HCT116 (cell line): ENCODE measurements around the gene SMIM26. TPM values are rescaled to one million over a fixed set of nuclear protein-coding genes. Genes with fewer than 3 reads are reported as not detected.

Source experiments
- ATAC-seq: fragments of 200-7000 bp; cut with Tn5 transposase; 2 replicates; pipeline ENCODE4 v1.9.1; 2020; ENCODE audit warnings: mild to moderate bottlenecking, moderate library complexity
- BruUV-seq: library from RNA; stranded (reverse); fragments of 400-500 nt; replicated peaks from 2 replicates; lab custom pipeline; 2021; lab: Mats Ljungman, UMichigan
- CTCF ChIA-PET: fragments of 300-600 bp; sonication (Branson Sonifier 250); formaldehyde crosslinking; loops from one replicate; lab custom pipeline; 2021; ENCODE audit warnings: antibody characterized with exemption; lab: Charles Lee
- POLR2A ChIA-PET: fragments of 300-600, 350-600 bp; sonication (Branson Sonifier 250); formaldehyde crosslinking; loops from one replicate; lab custom pipeline; 2021; ENCODE audit warnings: antibody characterized with exemption; lab: Charles Lee
- RAD21 ChIA-PET, 2 experiments: fragments of 300-600 bp; sonication (Branson Sonifier 250); formaldehyde crosslinking; loops; one replicate each; lab custom pipeline; 2023; ENCODE audit warnings: low total read pairs in 2 of 2; ENCODE audit not compliant: uncharacterized antibody in 2 of 2, unreplicated experiment in 2 of 2, low non-redundant PET in 1 of 2; lab: Charles Lee
- DNase-seq: peaks from one replicate; pipeline ENCODE4 v3.0.0-alpha.2; 2010; ENCODE audit warnings: low read depth, low spot score
- H2AFZ ChIP-seq: fragments of 200-600 bp; shearing (Covaris generic), sonication (generic); 2 replicates; pipeline ENCODE4 v1.6.1; 2017; ENCODE audit warnings: low read depth, mixed run types, mixed read lengths, antibody characterized with exemption, low read length; ENCODE audit not compliant: poor library complexity, severe bottlenecking
- H3K27ac ChIP-seq: 2 replicates; pipeline ENCODE4 v1.5.1; 2012; ENCODE audit warnings: low read depth, low read length
- H3K27me3 ChIP-seq: fragments of 200-600 bp; sonication (generic); 2 replicates; pipeline ENCODE4 v1.6.1; 2016; ENCODE audit warnings: mixed run types, low read length, mixed read lengths; ENCODE audit not compliant: insufficient read depth
- H3K36me3 ChIP-seq, 2 experiments: fragments of 200-500 bp in 1 of 2; fragments of 200-600 bp in 1 of 2; sonication (Bioruptor generic) in 1 of 2; sonication (generic) in 1 of 2; 2 replicates each; pipeline versions ENCODE4 v1.5.1 to v1.6.1; 2014 to 2016; ENCODE audit warnings: low read length in 2 of 2, inconsistent platforms in 1 of 2, mixed read lengths in 1 of 2, mixed run types in 1 of 2; ENCODE audit not compliant: insufficient read depth in 2 of 2, control insufficient read depth in 1 of 2
- H3K4me1 ChIP-seq, 2 experiments: fragments of 200-600 bp in 1 of 2; sonication (generic) in 1 of 2; 2 replicates each; pipeline versions ENCODE4 v1.5.1 to v1.6.1; 2012 to 2017; ENCODE audit warnings: low read length in 2 of 2, inconsistent platforms in 1 of 2, mild to moderate bottlenecking in 1 of 2, mixed read lengths in 1 of 2, mixed run types in 1 of 2, moderate library complexity in 1 of 2; ENCODE audit not compliant: insufficient read depth in 2 of 2, control insufficient read depth in 1 of 2
- H3K4me2 ChIP-seq: fragments of 200-600 bp; sonication (generic); 2 replicates; pipeline ENCODE4 v1.6.1; 2017; ENCODE audit warnings: mixed run types, low read length, mixed read lengths
- H3K4me3 ChIP-seq, 2 experiments: fragments of 200-600 bp in 1 of 2; sonication (generic) in 1 of 2; replicated peaks in 1 of 2; 2 replicates each; pipeline ENCODE4 v1.5.1; 2011 to 2016; ENCODE audit warnings: low read length in 2 of 2, control low read depth in 1 of 2, low read depth in 1 of 2, mild to moderate bottlenecking in 1 of 2, mixed read lengths in 1 of 2, mixed run types in 1 of 2
- H3K79me2 ChIP-seq: fragments of 200-600 bp; sonication (generic); 2 replicates; pipeline ENCODE4 v1.6.1; 2017; ENCODE audit warnings: mild to moderate bottlenecking, mixed run types, low read length, moderate library complexity, mixed read lengths; ENCODE audit not compliant: insufficient read depth
- H3K9ac ChIP-seq: fragments of 200-600 bp; sonication (generic); 2 replicates; pipeline ENCODE4 v1.6.1; 2016; ENCODE audit warnings: low read length, mixed read lengths
- H3K9me2 ChIP-seq: fragments of 200-600 bp; sonication (generic), shearing (Covaris generic); 2 replicates; pipeline ENCODE4 v1.6.1; 2017; ENCODE audit warnings: mixed run types, mild to moderate bottlenecking, moderate library complexity; ENCODE audit not compliant: insufficient read depth
- H3K9me3 ChIP-seq, 2 experiments: fragments of 200-500 bp in 1 of 2; fragments of 200-600 bp in 1 of 2; sonication (Bioruptor generic) in 1 of 2; sonication (generic) in 1 of 2; 2 replicates each; pipeline ENCODE4 v1.6.1; 2014 to 2017; ENCODE audit warnings: low read length in 2 of 2, mixed read lengths in 2 of 2, inconsistent platforms in 1 of 2, low read depth in 1 of 2, mild to moderate bottlenecking in 1 of 2, mixed run types in 1 of 2, moderate library complexity in 1 of 2; ENCODE audit not compliant: control insufficient read depth in 1 of 2, insufficient read depth in 1 of 2
- H4K20me1 ChIP-seq: fragments of 200-600 bp; sonication (generic), shearing (Covaris generic); 2 replicates; pipeline ENCODE4 v1.6.1; 2017; ENCODE audit warnings: mixed run types, mild to moderate bottlenecking, moderate library complexity; ENCODE audit not compliant: insufficient read depth
- CBX3 ChIP-seq: IDR thresholded peaks from 2 replicates; pipeline ENCODE4 v1.6.1; 2012; ENCODE audit warnings: low read depth
- CEBPB ChIP-seq: IDR thresholded peaks from 2 replicates; pipeline ENCODE4 v1.6.1; 2012; ENCODE audit warnings: low read depth
- ELF1 ChIP-seq: IDR thresholded peaks from 2 replicates; pipeline ENCODE4 v1.6.1; 2012; ENCODE audit warnings: low read depth, borderline replicate concordance
- FOSL1 ChIP-seq: IDR thresholded peaks from 2 replicates; pipeline ENCODE4 v1.6.1; 2012; ENCODE audit warnings: low read depth
- JUND ChIP-seq: IDR thresholded peaks from 2 replicates; pipeline ENCODE4 v1.6.1; 2012
- POLR2AphosphoS5 ChIP-seq: IDR thresholded peaks from 2 replicates; pipeline ENCODE4 v1.6.1; 2011; ENCODE audit warnings: mild to moderate bottlenecking, low read depth, low read length, moderate library complexity
- SP1 ChIP-seq: IDR thresholded peaks from 2 replicates; pipeline ENCODE4 v1.6.1; 2012; ENCODE audit warnings: low read depth
- SRF ChIP-seq: IDR thresholded peaks from 2 replicates; pipeline ENCODE4 v1.6.1; 2012; ENCODE audit warnings: low read depth
- TCF7L2 ChIP-seq: IDR thresholded peaks from 2 replicates; pipeline ENCODE4 v1.7.0; 2011; ENCODE audit warnings: borderline replicate concordance, inconsistent platforms; ENCODE audit not compliant: insufficient read depth, insufficient read length; ENCODE audit errors: extremely low read depth
- ZNF274 ChIP-seq: fragments of 200-500 bp; sonication (Bioruptor generic); IDR thresholded peaks from 2 replicates; pipeline ENCODE4 v1.6.1; 2014; ENCODE audit warnings: mild to moderate bottlenecking, low read depth, low read length, inconsistent platforms
- intact Hi-C: fragments of 100-400 bp; cut with micrococcal nuclease; formaldehyde crosslinking; loops from 2 replicates; pipeline ENCODE4 v1.10.0; 2022
- total RNA-seq: library from RNA; stranded (reverse); gene quantifications from one replicate; pipeline ENCODE4 v1.2.1, GENCODE V29; 2021; ENCODE audit not compliant: unreplicated experiment

Gene SMIM26
- total RNA-seq, 1 experiment from 2014 or later, result 80.1 TPM

DNA sequence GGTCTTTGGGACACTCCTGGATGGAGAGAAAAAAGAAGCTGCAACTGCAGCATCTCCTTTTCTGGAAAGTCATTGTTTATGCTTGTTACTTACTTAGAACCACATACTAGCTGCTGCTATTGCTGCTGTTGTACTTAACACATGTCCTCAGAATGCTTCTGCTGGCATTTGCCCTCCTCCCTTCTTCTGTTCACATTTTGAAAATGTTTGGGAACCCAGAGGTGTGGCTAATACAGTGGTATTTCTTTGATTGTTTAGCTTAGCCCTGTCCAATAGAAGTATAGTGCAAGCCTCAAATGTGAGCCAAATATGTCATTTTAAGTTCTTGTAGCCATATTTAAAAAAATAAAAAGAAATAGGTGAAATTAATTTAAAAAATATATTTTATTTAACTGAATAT lies 29.0 kb downstream of the SMIM26 start:
- no peak overlapping the region for H3K4me2 ChIP-seq
- H3K9ac ChIP-seq, result no peak overlapping the region
- ATAC-seq (no peak), DNase-seq (no peak)
- H3K9me2 ChIP-seq, result no peaks in the 10 kb centered on the region
- no peak overlapping the region for H2AFZ ChIP-seq
- TF ChIP-seq CBX3 (no peak), SRF (no peak), TCF7L2 (no peak), POLR2AphosphoS5 (no peak), ZNF274 (no peak), FOSL1 (no peak), CEBPB (no peak), SP1 (no peak)
- H3K27me3 ChIP-seq, result no peaks in the 10 kb centered on the region
- CTCF ChIA-PET, result no interaction called here
- POLR2A ChIA-PET, result no interaction called here
- H4K20me1 ChIP-seq, result no peaks in the 10 kb centered on the region
- no TSS peak for BruUV-seq
- H3K27ac ChIP-seq, result no peak overlapping the region
- H3K36me3 ChIP-seq, result peaks cover 0 to 8% of the 10 kb centered on the region in 2 experiments; a peak in 2 of 4 replicates
- intact Hi-C loops, result no loop called here
- H3K79me2 ChIP-seq, result peaks cover 8% of the 10 kb centered on the region; the same call in 1 of the 2 replicates
- RAD21 ChIA-PET, result no interaction called here
- H3K9me3 ChIP-seq, result no peaks in the 10 kb centered on the region
- no peaks in the 10 kb centered on the region for H3K4me1 ChIP-seq
- no peak overlapping the region for H3K4me3 ChIP-seq

DNA sequence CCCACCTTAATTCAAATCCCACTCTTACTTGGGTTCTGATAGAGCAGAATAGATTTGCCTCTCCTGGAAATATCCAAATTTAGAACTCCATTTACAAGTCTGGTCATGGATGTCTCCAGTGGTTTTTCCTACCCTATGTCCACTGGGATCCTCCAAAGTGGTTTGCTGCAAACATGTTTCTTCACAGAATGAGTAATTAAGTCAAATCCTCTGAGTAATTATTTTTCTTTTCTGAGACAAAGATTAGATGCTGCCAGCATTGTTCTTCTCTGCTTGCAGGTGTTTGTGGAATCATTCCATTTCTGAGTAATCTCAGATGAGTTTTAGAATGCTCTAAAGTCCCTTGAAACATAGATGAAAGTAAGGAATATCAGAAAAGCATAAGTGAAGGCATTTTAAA lies 42.5 kb downstream of the SMIM26 start:
- no peaks in the 10 kb centered on the region for H3K79me2 ChIP-seq
- no peak overlapping the region for H2AFZ ChIP-seq
- no peaks in the 10 kb centered on the region for H3K9me3 ChIP-seq
- no peak overlapping the region for H3K27ac ChIP-seq
- CTCF ChIA-PET, result no interaction called here
- TF ChIP-seq JUND (no peak), ELF1 (no peak), TCF7L2 (no peak)
- RAD21 ChIA-PET, result no interaction called here
- no TSS peak for BruUV-seq
- ATAC-seq (no peak), DNase-seq (no peak)
- no peak overlapping the region for H3K4me3 ChIP-seq
- intact Hi-C loops, result no loop called here
- H3K4me1 ChIP-seq, result no peaks in the 10 kb centered on the region
- no peaks in the 10 kb centered on the region for H3K9me2 ChIP-seq
- no peak overlapping the region for H3K9ac ChIP-seq
- POLR2A ChIA-PET, result no interaction called here
- H3K27me3 ChIP-seq, result no peaks in the 10 kb centered on the region
- no peaks in the 10 kb centered on the region; a peak in 1 of 4 replicates for H3K36me3 ChIP-seq
- H4K20me1 ChIP-seq, result no peaks in the 10 kb centered on the region
- no peak overlapping the region for H3K4me2 ChIP-seq
